Uterus (tissue), 4 donors: ENCODE results near the gene KRTAP5-3. TPM values are rescaled to one million over a fixed set of nuclear protein-coding genes. Genes with fewer than 3 reads are reported as not detected.

Experiments used
- DNase-seq, 2 donors: peaks; one replicate each; pipeline ENCODE4 v3.0.0-alpha.2; 2019 to 2020
- H3K27ac ChIP-seq, 2 donors: fragments of 200-600 bp; sonication (generic); 1 replicate in 1 of 2; 2 replicates in 1 of 2; pipeline ENCODE4 v1.5.1; 2016 to 2018
- H3K27me3 ChIP-seq, 2 donors: fragments of 200-600 bp; sonication (generic); one replicate each; pipeline ENCODE4 v1.5.1; 2018 to 2019; ENCODE audit warnings: control low read depth in 1 of 2
- H3K36me3 ChIP-seq, 2 donors: fragments of 200-600 bp; sonication (generic); one replicate each; pipeline ENCODE4 v1.5.1; 2019; ENCODE audit warnings: control low read depth in 1 of 2
- H3K4me1 ChIP-seq, 2 donors: fragments of 200-600 bp; sonication (generic); one replicate each; pipeline ENCODE4 v1.5.1; 2018 to 2019; ENCODE audit warnings: control low read depth in 1 of 2
- H3K4me3 ChIP-seq, 2 donors: fragments of 200-600 bp; sonication (generic); 1 replicate in 1 of 2; 2 replicates in 1 of 2; pipeline ENCODE4 v1.5.1; 2018 to 2019; ENCODE audit warnings: mild to moderate bottlenecking in 1 of 2
- H3K9me3 ChIP-seq, 2 donors: fragments of 200-600 bp; sonication (generic); one replicate each; pipeline ENCODE4 v1.5.1; 2019; ENCODE audit warnings: control low read depth in 1 of 2
- CTCF ChIP-seq, 4 experiments: fragments of 200-600 bp in 2 of 4; fragments of 450-650 bp in 2 of 4; sonication (generic) in 2 of 4; IDR thresholded peaks; one replicate each; pipeline ENCODE4 v1.5.1; 2016 to 2019; ENCODE audit warnings: antibody characterized with exemption in 4 of 4, mild to moderate bottlenecking in 2 of 4, moderate library complexity in 1 of 4
- POLR2A ChIP-seq, 2 donors: fragments of 450-650 bp; IDR thresholded peaks; one replicate each; pipeline ENCODE4 v1.6.1; 2016; ENCODE audit warnings: antibody characterized with exemption in 2 of 2, mild to moderate bottlenecking in 1 of 2, moderate library complexity in 1 of 2
- intact Hi-C: fragments of 100-400 bp; cut with DNase I; formaldehyde crosslinking; loops from one replicate; pipeline ENCODE4 v1.15.1; 2023; ENCODE audit warnings: low total_unique reads
- total RNA-seq, 4 donors: library from RNA; depleted of rRNA in 3 of 4; stranded (reverse); fragments of >200 nt in 3 of 4; gene quantifications; one replicate each; pipeline versions ENCODE4 v1.1.0 to v1.2.4, GENCODE V29; 2014 to 2023
- donor health status: DM: yes; HTN: yes; CAD: no.

Gene KRTAP5-3
- total RNA-seq, 4 donors from 2014 or later: not detected

- no peak overlapping the region for H3K27ac ChIP-seq
- intact Hi-C loops: no loop called here
- TF ChIP-seq POLR2A (IDR thresholded peaks at IDR 0.05) (no peak), CTCF (IDR thresholded peaks at IDR 0.05) (no peak)
- H3K27me3 ChIP-seq: no peaks in the 10 kb centered on the region
- H3K9me3 ChIP-seq: no peaks in the 10 kb centered on the region
- no peaks in the 10 kb centered on the region for H3K36me3 ChIP-seq
- H3K4me1 ChIP-seq: no peaks in the 10 kb centered on the region
- H3K4me3 ChIP-seq: no peak overlapping the region
- DNase-seq: peak in 1 of 2 donors; percentile 10
Measured at GRCh38 chr11:1654388-1655167, 46.3 kb upstream of the KRTAP5-3 start.

GRCh38 chr11:1653541-1654387, 45.5 kb upstream of the KRTAP5-3 start:
- Histone ChIP-seq H3K4me3 (no peak overlapping the region), H3K27me3 (no peaks in the 10 kb centered on the region), H3K27ac (no peak overlapping the region), H3K9me3 (no peaks in the 10 kb centered on the region), H3K36me3 (no peaks in the 10 kb centered on the region), H3K4me1 (no peaks in the 10 kb centered on the region)
- intact Hi-C loops: no loop called here
- peak in 1 of 2 donors; percentile 6 for DNase-seq
- TF ChIP-seq CTCF (IDR thresholded peaks at IDR 0.05): no peak
- no peak for TF ChIP-seq POLR2A (IDR thresholded peaks at IDR 0.05)

- Histone ChIP-seq H3K27ac (no peak overlapping the region), H3K27me3 (no peaks in the 10 kb centered on the region), H3K36me3 (no peaks in the 10 kb centered on the region), H3K9me3 (no peaks in the 10 kb centered on the region), H3K4me3 (no peak overlapping the region), H3K4me1 (no peaks in the 10 kb centered on the region)
- DNase-seq: peak; percentile 63 to 80
- intact Hi-C loops: no loop called here
- no peak for TF ChIP-seq POLR2A (IDR thresholded peaks at IDR 0.05)
- TF ChIP-seq CTCF (IDR thresholded peaks at IDR 0.05): peak; percentile 93 to 99 (median 98)
Measured at GRCh38 chr11:1652771-1653540, 44.7 kb upstream of the KRTAP5-3 start.

GRCh38 chr11:1652442-1652770, 44.1 kb upstream of the KRTAP5-3 start:
- DNase-seq: no peak
- Histone ChIP-seq H3K4me1 (no peaks in the 10 kb centered on the region), H3K4me3 (no peak overlapping the region), H3K9me3 (no peaks in the 10 kb centered on the region), H3K36me3 (no peaks in the 10 kb centered on the region), H3K27me3 (no peaks in the 10 kb centered on the region), H3K27ac (no peak overlapping the region)
- intact Hi-C loops: no loop called here
- TF ChIP-seq CTCF (IDR thresholded peaks at IDR 0.05) (no peak), POLR2A (IDR thresholded peaks at IDR 0.05) (no peak)
